H1 (cell line): ENCODE measurements around the gene NUP98. TPM values are rescaled to one million over a fixed set of nuclear protein-coding genes. Genes with fewer than 3 reads are reported as not detected.

Source experiments
- ASH2L ChIP-seq: fragments of 200-600, 300-600 bp; sonication (generic); IDR thresholded peaks from one replicate; pipeline ENCODE4 v1.7.1; 2017; ENCODE audit warnings: low read length
- CBX8 ChIP-seq: fragments of 300-800, 300-1000 bp; sonication (generic); IDR thresholded peaks from 2 replicates; pipeline ENCODE4 v1.7.1; 2016; ENCODE audit warnings: low read depth, low read length, borderline replicate concordance
- CEBPB ChIP-seq: IDR thresholded peaks from 2 replicates; pipeline ENCODE4 v1.6.1; 2012; ENCODE audit warnings: low read depth, low read length
- CHD2 ChIP-seq: IDR thresholded peaks from 2 replicates; pipeline ENCODE4 v1.6.1; 2012; ENCODE audit warnings: low read length, improper control_type of control experiment
- CREB1 ChIP-seq: IDR thresholded peaks from 2 replicates; pipeline ENCODE4 v1.6.1; 2012; ENCODE audit warnings: inconsistent platforms
- EGR1 ChIP-seq: IDR thresholded peaks from 2 replicates; pipeline ENCODE4 v1.6.1; 2011; ENCODE audit warnings: low read depth, low read length, borderline replicate concordance
- GABPA ChIP-seq: IDR thresholded peaks from 2 replicates; pipeline ENCODE4 v1.6.1; 2011; ENCODE audit warnings: mild to moderate bottlenecking, low read length, moderate library complexity, borderline replicate concordance; ENCODE audit not compliant: insufficient read depth
- MAX ChIP-seq: IDR thresholded peaks from 2 replicates; pipeline ENCODE4 v1.6.1; 2012; ENCODE audit warnings: inconsistent platforms
- POLR2A ChIP-seq, 2 experiments: IDR thresholded peaks; 1 replicate in 1 of 2; 2 replicates in 1 of 2; pipeline ENCODE4 v1.6.1; 2011; ENCODE audit warnings: low read depth in 2 of 2, low read length in 2 of 2, mild to moderate bottlenecking in 2 of 2; ENCODE audit errors: control extremely low read depth in 1 of 2
- RAD21 ChIP-seq, 2 experiments: IDR thresholded peaks in 1 of 2; conservative IDR thresholded peaks in 1 of 2; 2 replicates each; pipeline ENCODE4 v1.6.1; 2011; ENCODE audit warnings: low read depth in 2 of 2, low read length in 2 of 2, improper control_type of control experiment in 1 of 2, inconsistent platforms in 1 of 2, mild to moderate bottlenecking in 1 of 2, moderate library complexity in 1 of 2
- RNF2 ChIP-seq: fragments of 200-900, 300-1000 bp; sonication (generic); IDR thresholded peaks from 2 replicates; pipeline ENCODE4 v1.7.1; 2016; ENCODE audit warnings: borderline replicate concordance, low read depth, mild to moderate bottlenecking, antibody characterized with exemption, low read length; ENCODE audit not compliant: poor library complexity, severe bottlenecking; ENCODE audit errors: missing control alignments
- SIN3A ChIP-seq, 2 experiments: IDR thresholded peaks in 1 of 2; conservative IDR thresholded peaks in 1 of 2; 2 replicates each; pipeline ENCODE4 v1.6.1; 2011 to 2012; ENCODE audit warnings: low read length in 2 of 2, improper control_type of control experiment in 1 of 2, low read depth in 1 of 2, mild to moderate bottlenecking in 1 of 2
- YY1 ChIP-seq: IDR thresholded peaks from 2 replicates; pipeline ENCODE4 v1.6.1; 2011; ENCODE audit warnings: low read depth, mild to moderate bottlenecking, low read length
- polyA plus RNA-seq, 7 experiments: library from polyadenylated mRNA; depleted of rRNA in 3 of 7; stranded (reverse) in 5 of 7; unstranded in 2 of 7; fragments of >200 nt in 5 of 7; fragments of 200-250 nt in 2 of 7; gene quantifications; 1 replicate in 5 of 7; 2 replicates in 1 of 7; 4 replicates in 1 of 7; pipeline versions ENCODE4 v1.2.1 to v1.2.3, GENCODE V29; 2011 to 2013; ENCODE audit warnings: missing spikeins in 2 of 7, mixed read lengths in 2 of 7
- total RNA-seq: library from RNA; stranded (reverse); fragmentation: NEBNext Ultra II Directional; extraction: Animal tissue kit (Norgen Biotek cat#: 25700); gene quantifications from 2 replicates; pipeline ENCODE4 v1.2.1, GENCODE V29; 2021

Gene NUP98
- total and polyA plus RNA-seq, 2 of the 8 experiments (the other 6 are each of a cell fraction or from before 2014, with no cell fraction given): 98.6 to 261 TPM

- TF ChIP-seq CBX8 (no peak), RNF2 (no peak), CHD2 (0 out of 2 replicates have a peak, but pooled peaks have one; percentile 3), ASH2L (peak; percentile 46), CREB1 (0 out of 2 replicates have a peak, but pooled peaks have one; percentile 25), CEBPB (no peak), MAX (peak; percentile 97), YY1 (no peak), SIN3A (conservative IDR thresholded peaks at IDR 0.05 in 1 of 2, IDR thresholded peaks at IDR 0.05 in 1 of 2; ENCODE audit: low read depth in 1 of 2, low read length in 2 of 2) (peak in 1 of 2 experiments; percentile 38; a peak in 1 of 4 replicates), EGR1 (peak; percentile 43; the same call in 1 of the 2 replicates), RAD21 (IDR thresholded peaks at IDR 0.05 in 1 of 2, conservative IDR thresholded peaks at IDR 0.05 in 1 of 2; ENCODE audit: low read depth in 2 of 2, low read length in 2 of 2) (no peak), POLR2A (IDR thresholded peaks at IDR 0.05; ENCODE audit: control extremely low read depth in 1 of 2, low read depth in 2 of 2, low read length in 2 of 2) (peak; percentile 48 to 93), GABPA (no peak)
These were observed 155.0 kb downstream of the NUP98 start (continued) for GRCh38 chr11:3642071-3642951.
